H1 (cell line): Measurements from ENCODE around the gene RGS6. TPM values are rescaled to one million over a fixed set of nuclear protein-coding genes. Genes with fewer than 3 reads are reported as not detected.

Source experiments
- CTCF ChIA-PET: fragments of 300-600 bp; sonication (Branson Sonifier 250); formaldehyde crosslinking; loops from one replicate; lab custom pipeline; 2021; ENCODE audit not compliant: partially characterized antibody; lab: Charles Lee
- POLR2A ChIA-PET: fragments of 300-600 bp; sonication (Branson Sonifier 250); formaldehyde crosslinking; loops from one replicate; lab custom pipeline; 2021; ENCODE audit warnings: inconsistent platforms; ENCODE audit not compliant: partially characterized antibody; lab: Charles Lee
- DNase-seq, 2 experiments: peaks; one replicate each; pipeline versions ENCODE4 v3.0.0 to v3.0.0-alpha.2; 2010 to 2022; ENCODE audit warnings: low spot score in 2 of 2, low read depth in 1 of 2, mixed read lengths in 1 of 2
- FAIRE-seq: peaks from 2 replicates; lab custom pipeline; 2011; peaks lifted over from hg19 to GRCh38; lab: Jason Lieb, UNC
- H2AFZ ChIP-seq: 2 replicates; pipeline ENCODE4 v1.8.1; 2012; ENCODE audit warnings: low read length, inconsistent platforms
- H2AK5ac ChIP-seq: 2 replicates; pipeline ENCODE4 v1.6.1; 2013; ENCODE audit warnings: low read depth, low read length
- H2BK120ac ChIP-seq: replicated peaks from 2 replicates; pipeline ENCODE3; 2013; ENCODE audit warnings: low read depth, low read length, inconsistent platforms
- H2BK12ac ChIP-seq: 2 replicates; pipeline ENCODE4 v1.6.1; 2013; ENCODE audit warnings: low read depth, low read length
- H2BK15ac ChIP-seq: 2 replicates; pipeline ENCODE4 v1.6.1; 2013; ENCODE audit warnings: low read length
- H2BK20ac ChIP-seq: 2 replicates; pipeline ENCODE4 v1.6.1; 2013; ENCODE audit warnings: low read length
- H2BK5ac ChIP-seq: 2 replicates; pipeline ENCODE4 v1.6.1; 2013; ENCODE audit warnings: low read depth, low read length
- H3K14ac ChIP-seq: 2 replicates; pipeline ENCODE4 v1.6.1; 2013; ENCODE audit warnings: inconsistent platforms; ENCODE audit not compliant: insufficient read length
- H3K18ac ChIP-seq: 2 replicates; pipeline ENCODE4 v1.6.1; 2013; ENCODE audit warnings: low read length; ENCODE audit errors: extremely low read depth
- H3K23ac ChIP-seq: 2 replicates; pipeline ENCODE4 v1.6.1; 2013; ENCODE audit warnings: inconsistent platforms; ENCODE audit not compliant: insufficient read length
- H3K23me2 ChIP-seq: 2 replicates; pipeline ENCODE4 v1.6.1; 2013; ENCODE audit warnings: low read depth, low read length
- H3K27ac ChIP-seq: 2 replicates; pipeline ENCODE4 v1.6.1; 2011; ENCODE audit warnings: low read depth, low read length, inconsistent platforms
- H3K27me3 ChIP-seq, 4 experiments: replicated peaks in 1 of 4; 1 replicate in 1 of 4; 2 replicates in 3 of 4; pipeline versions ENCODE4 v1.6.1 to v1.8.1; 2011 to 2013; ENCODE audit warnings: low read length in 3 of 4, mild to moderate bottlenecking in 3 of 4, inconsistent platforms in 2 of 4, mixed read lengths in 2 of 4, moderate library complexity in 1 of 4; ENCODE audit not compliant: control insufficient read depth in 3 of 4, insufficient read depth in 3 of 4; ENCODE audit errors: extremely low read depth in 1 of 4
- H3K36me3 ChIP-seq, 4 experiments: 2 replicates each; pipeline versions ENCODE4 v1.6.1 to v1.8.1; 2011 to 2013; ENCODE audit warnings: mild to moderate bottlenecking in 4 of 4, low read length in 3 of 4, moderate library complexity in 2 of 4, control low read depth in 1 of 4, inconsistent platforms in 1 of 4; ENCODE audit not compliant: insufficient read depth in 4 of 4, control insufficient read depth in 2 of 4
- H3K4ac ChIP-seq: replicated peaks from 2 replicates; pipeline ENCODE3; 2013; ENCODE audit warnings: low read length, low read depth, mixed read lengths, inconsistent platforms; ENCODE audit not compliant: insufficient read length
- H3K4me1 ChIP-seq, 4 experiments: replicated peaks in 1 of 4; 1 replicate in 1 of 4; 2 replicates in 3 of 4; pipeline versions ENCODE4 v1.6.1 to v1.8.1; 2011 to 2013; ENCODE audit warnings: low read length in 3 of 4, inconsistent platforms in 2 of 4, mixed read lengths in 1 of 4; ENCODE audit not compliant: insufficient read depth in 4 of 4, control insufficient read depth in 3 of 4
- H3K4me2 ChIP-seq, 2 experiments: 2 replicates each; pipeline versions ENCODE4 v1.6.1 to v1.8.1; 2011 to 2013; ENCODE audit warnings: low read depth in 2 of 2, low read length in 2 of 2, control low read depth in 1 of 2, inconsistent platforms in 1 of 2, mild to moderate bottlenecking in 1 of 2; ENCODE audit not compliant: insufficient read depth in 1 of 2
- H3K4me3 ChIP-seq, 4 experiments: fragments of 200-600, 300-600 bp in 1 of 4; sonication (generic), shearing (Covaris generic), sonication (Bioruptor Twin) in 1 of 4; 2 replicates each; pipeline versions ENCODE4 v1.5.1 to v1.8.1; 2011 to 2016; ENCODE audit warnings: low read length in 4 of 4, low read depth in 3 of 4, control low read depth in 2 of 4, inconsistent platforms in 2 of 4, mild to moderate bottlenecking in 2 of 4, mixed read lengths in 1 of 4, moderate library complexity in 1 of 4; ENCODE audit not compliant: insufficient read depth in 2 of 4; ENCODE audit errors: extremely low read depth in 1 of 4
- H3K56ac ChIP-seq: replicated peaks from 2 replicates; pipeline ENCODE3; 2013; ENCODE audit warnings: low read depth, mild to moderate bottlenecking, mixed read lengths, low read length, inconsistent platforms; ENCODE audit not compliant: insufficient read length
- H3K79me1 ChIP-seq: 2 replicates; pipeline ENCODE4 v1.6.1; 2013; ENCODE audit warnings: low read depth, low read length, control low read depth
- H3K79me2 ChIP-seq, 2 experiments: 2 replicates each; pipeline versions ENCODE4 v1.6.1 to v1.8.1; 2012 to 2013; ENCODE audit warnings: low read length in 2 of 2, mild to moderate bottlenecking in 2 of 2, inconsistent platforms in 1 of 2; ENCODE audit not compliant: insufficient read depth in 2 of 2, control insufficient read depth in 1 of 2
- H3K9ac ChIP-seq, 4 experiments: replicated peaks in 1 of 4; 1 replicate in 1 of 4; 2 replicates in 3 of 4; pipeline versions ENCODE4 v1.6.1 to v1.8.1; 2011 to 2013; ENCODE audit warnings: low read depth in 3 of 4, low read length in 3 of 4, control low read depth in 2 of 4, mild to moderate bottlenecking in 2 of 4, moderate library complexity in 2 of 4, inconsistent platforms in 1 of 4; ENCODE audit errors: extremely low read depth in 1 of 4
- H3K9me3 ChIP-seq, 2 experiments: 2 replicates each; pipeline versions ENCODE4 v1.6.1 to v1.8.1; 2012 to 2013; ENCODE audit warnings: mild to moderate bottlenecking in 2 of 2, moderate library complexity in 2 of 2, control low read depth in 1 of 2, inconsistent platforms in 1 of 2, low read depth in 1 of 2, low read length in 1 of 2, mixed read lengths in 1 of 2; ENCODE audit not compliant: insufficient read depth in 2 of 2
- H4K20me1 ChIP-seq, 2 experiments: replicated peaks in 1 of 2; 2 replicates each; pipeline versions ENCODE3 to v1.8.1; 2011 to 2013; ENCODE audit warnings: inconsistent platforms in 2 of 2, low read length in 2 of 2, mild to moderate bottlenecking in 1 of 2; ENCODE audit not compliant: insufficient read depth in 2 of 2, control insufficient read depth in 1 of 2
- H4K5ac ChIP-seq: 2 replicates; pipeline ENCODE4 v1.6.1; 2013; ENCODE audit warnings: low read length, low read depth, mixed read lengths, inconsistent platforms; ENCODE audit not compliant: insufficient read length
- H4K8ac ChIP-seq: 2 replicates; pipeline ENCODE4 v1.8.0; 2013; ENCODE audit warnings: mild to moderate bottlenecking, moderate library complexity, low read length, inconsistent platforms; ENCODE audit not compliant: insufficient read depth; ENCODE audit errors: extremely low read depth
- H4K91ac ChIP-seq: replicated peaks from 2 replicates; pipeline ENCODE3; 2013; ENCODE audit warnings: low read length, mixed read lengths, inconsistent platforms; ENCODE audit not compliant: insufficient read length
- ASH2L ChIP-seq: fragments of 200-600, 300-600 bp; sonication (generic); IDR thresholded peaks from one replicate; pipeline ENCODE4 v1.7.1; 2017; ENCODE audit warnings: low read length
- CHD1 ChIP-seq: IDR thresholded peaks from 2 replicates; pipeline ENCODE4 v1.6.1; 2012; ENCODE audit warnings: low read depth, low read length, improper control_type of control experiment
- CHD2 ChIP-seq: IDR thresholded peaks from 2 replicates; pipeline ENCODE4 v1.6.1; 2012; ENCODE audit warnings: low read length, improper control_type of control experiment
- CREB1 ChIP-seq: IDR thresholded peaks from 2 replicates; pipeline ENCODE4 v1.6.1; 2012; ENCODE audit warnings: inconsistent platforms
- GTF2F1 ChIP-seq: IDR thresholded peaks from 2 replicates; pipeline ENCODE4 v1.6.1; 2012; ENCODE audit warnings: low read depth, low read length, improper control_type of control experiment, borderline replicate concordance
- KDM1A ChIP-seq: fragments of 200-600, 300-600 bp; sonication (generic); IDR thresholded peaks from 2 replicates; pipeline ENCODE4 v1.7.1; 2016; ENCODE audit warnings: mild to moderate bottlenecking, low read length, borderline replicate concordance
- MAFK ChIP-seq: IDR thresholded peaks from 2 replicates; pipeline ENCODE4 v1.6.1; 2012; ENCODE audit warnings: low read depth, mild to moderate bottlenecking, improper control_type of control experiment, low read length
- POLR2A ChIP-seq, 2 experiments: IDR thresholded peaks; 1 replicate in 1 of 2; 2 replicates in 1 of 2; pipeline ENCODE4 v1.6.1; 2011; ENCODE audit warnings: low read depth in 2 of 2, low read length in 2 of 2, mild to moderate bottlenecking in 2 of 2; ENCODE audit errors: control extremely low read depth in 1 of 2
- POLR2AphosphoS5 ChIP-seq: IDR thresholded peaks from 2 replicates; pipeline ENCODE4 v1.6.1; 2011; ENCODE audit warnings: low read depth, low read length
- RAD21 ChIP-seq, 2 experiments: IDR thresholded peaks in 1 of 2; conservative IDR thresholded peaks in 1 of 2; 2 replicates each; pipeline ENCODE4 v1.6.1; 2011; ENCODE audit warnings: low read depth in 2 of 2, low read length in 2 of 2, improper control_type of control experiment in 1 of 2, inconsistent platforms in 1 of 2, mild to moderate bottlenecking in 1 of 2, moderate library complexity in 1 of 2
- RBBP5 ChIP-seq: IDR thresholded peaks from 2 replicates; pipeline ENCODE4 v1.7.1; 2012; ENCODE audit warnings: low read depth, mild to moderate bottlenecking, inconsistent platforms, low read length, moderate library complexity, borderline replicate concordance
- YY1 ChIP-seq: IDR thresholded peaks from 2 replicates; pipeline ENCODE4 v1.6.1; 2011; ENCODE audit warnings: low read depth, mild to moderate bottlenecking, low read length
- WGBS, 2 experiments: shearing (Covaris generic) in 1 of 2; methylation state at CpG; one replicate each; pipeline versions ENCODE4 v1.1.6 to v1.1.7; 2013 to 2015; ENCODE audit warnings: low lambda C conversion rate in 2 of 2, mixed read lengths in 2 of 2, inconsistent platforms in 1 of 2, low coverage in 1 of 2, missing lambda C conversion rate in 1 of 2; ENCODE audit not compliant: insufficient replicate concordance in 2 of 2, insufficient coverage in 1 of 2, insufficient read length in 1 of 2; ENCODE audit errors: extremely low coverage in 1 of 2, missing lambda C conversion rate in 1 of 2; 5-methylcytosine and 5-hydroxymethylcytosine counted together
- polyA plus RNA-seq, 7 experiments: library from polyadenylated mRNA; depleted of rRNA in 3 of 7; stranded (reverse) in 5 of 7; unstranded in 2 of 7; fragments of >200 nt in 5 of 7; fragments of 200-250 nt in 2 of 7; gene quantifications; 1 replicate in 5 of 7; 2 replicates in 1 of 7; 4 replicates in 1 of 7; pipeline versions ENCODE4 v1.2.1 to v1.2.3, GENCODE V29; 2011 to 2013; ENCODE audit warnings: missing spikeins in 2 of 7, mixed read lengths in 2 of 7
- total RNA-seq: library from RNA; stranded (reverse); fragmentation: NEBNext Ultra II Directional; extraction: Animal tissue kit (Norgen Biotek cat#: 25700); gene quantifications from 2 replicates; pipeline ENCODE4 v1.2.1, GENCODE V29; 2021
- TF ChIP-seq, protein P1 (sequence below): IDR thresholded peaks from 2 replicates; pipeline ENCODE4 v1.6.1; 2011; ENCODE audit warnings: low read length, improper control_type of control experiment

Gene RGS6
- total and polyA plus RNA-seq, 2 of the 8 experiments (the other 6 are each of a cell fraction or from before 2014, with no cell fraction given), result 0.26 to 1.1 TPM

DNA sequence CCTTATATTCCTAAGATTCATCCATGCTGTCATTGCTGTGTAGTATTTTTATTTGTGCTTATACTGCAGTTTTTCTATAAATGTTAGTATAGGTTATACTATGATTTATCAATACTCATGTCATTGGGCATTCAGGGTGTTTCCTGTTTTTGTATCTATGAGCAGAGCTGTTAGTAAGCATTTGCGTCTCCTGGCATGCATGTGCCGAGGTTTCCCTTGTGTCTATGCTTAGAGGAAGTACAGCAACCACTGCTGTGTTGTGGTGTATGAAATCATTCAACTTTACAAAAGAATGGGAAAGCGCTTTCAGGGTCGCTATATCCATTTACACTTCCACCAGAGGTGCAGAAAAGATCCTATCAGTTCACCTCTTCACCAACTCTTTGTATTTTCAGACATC is 122.7 kb downstream of the RGS6 start:
- no peak overlapping the region for H3K23ac ChIP-seq
- no peak overlapping the region for H3K56ac ChIP-seq
- POLR2A ChIA-PET, result no interaction called here
- CTCF ChIA-PET, result no interaction called here
- H4K91ac ChIP-seq, result no peak overlapping the region
- TF ChIP-seq MAFK (no peak), CHD2 (no peak), RBBP5 (no peak), YY1 (no peak), GTF2F1 (no peak), CHD1 (no peak), CREB1 (no peak), POLR2A (IDR thresholded peaks at IDR 0.05; ENCODE audit: control extremely low read depth in 1 of 2, low read depth in 2 of 2, low read length in 2 of 2) (no peak), KDM1A (no peak), RAD21 (IDR thresholded peaks at IDR 0.05 in 1 of 2, conservative IDR thresholded peaks at IDR 0.05 in 1 of 2; ENCODE audit: low read depth in 2 of 2, low read length in 2 of 2) (no peak), ASH2L (no peak), POLR2AphosphoS5 (no peak)
- TF ChIP-seq, protein P1, sequence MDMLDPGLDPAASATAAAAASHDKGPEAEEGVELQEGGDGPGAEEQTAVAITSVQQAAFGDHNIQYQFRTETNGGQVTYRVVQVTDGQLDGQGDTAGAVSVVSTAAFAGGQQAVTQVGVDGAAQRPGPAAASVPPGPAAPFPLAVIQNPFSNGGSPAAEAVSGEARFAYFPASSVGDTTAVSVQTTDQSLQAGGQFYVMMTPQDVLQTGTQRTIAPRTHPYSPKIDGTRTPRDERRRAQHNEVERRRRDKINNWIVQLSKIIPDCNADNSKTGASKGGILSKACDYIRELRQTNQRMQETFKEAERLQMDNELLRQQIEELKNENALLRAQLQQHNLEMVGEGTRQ, result no peak
- no peak overlapping the region for H3K18ac ChIP-seq
- no peaks in the 10 kb centered on the region for H3K4me1 ChIP-seq
- FAIRE-seq (no peak), DNase-seq (no peak)
- H3K36me3 ChIP-seq, result no peaks in the 10 kb centered on the region
- no peak overlapping the region for H3K9ac ChIP-seq
- H4K20me1 ChIP-seq, result no peaks in the 10 kb centered on the region
- H2BK20ac ChIP-seq, result no peak overlapping the region
- H2BK12ac ChIP-seq, result no peak overlapping the region
- no peaks in the 10 kb centered on the region for H3K79me2 ChIP-seq
- H2BK15ac ChIP-seq, result no peak overlapping the region
- H3K14ac ChIP-seq, result no peak overlapping the region
- no peak overlapping the region for H2AK5ac ChIP-seq
- no peak overlapping the region for H4K5ac ChIP-seq
- H3K27ac ChIP-seq, result no peak overlapping the region
- H3K9me3 ChIP-seq, result no peaks in the 10 kb centered on the region
- H4K8ac ChIP-seq, result no peak overlapping the region
- no peak overlapping the region for H2AFZ ChIP-seq
- no peaks in the 10 kb centered on the region for H3K23me2 ChIP-seq
- H3K79me1 ChIP-seq, result no peaks in the 10 kb centered on the region
- H3K4me3 ChIP-seq, result no peak overlapping the region
- H3K27me3 ChIP-seq, result no peaks in the 10 kb centered on the region
- H2BK5ac ChIP-seq, result no peak overlapping the region
- H2BK120ac ChIP-seq, result no peak overlapping the region
- no peak overlapping the region for H3K4me2 ChIP-seq
- H3K4ac ChIP-seq, result no peak overlapping the region
- 83% methylated on average over 4 of the region's 4 CpGs; no CpG with 5 or more reads in 1 of the 2 experiments for WGBS, 2 experiments
